Measurements from ENCODE around the gene CDH2. TPM values are rescaled to one million over a fixed set of nuclear protein-coding genes. Genes with fewer than 3 reads are reported as not detected.

Gene CDH2
- total RNA-seq, 4 donors from 2014 or later, result 9.8 to 52.9 (median 17.8) TPM

GRCh38 chr18:28147674-28148171 is 29.2 kb downstream of the CDH2 start:
- no peak overlapping the region for H3K27ac ChIP-seq
- no peaks in the 10 kb centered on the region for H3K36me3 ChIP-seq
- TF ChIP-seq CTCF (IDR thresholded peaks at IDR 0.05) (no peak), POLR2A (IDR thresholded peaks at IDR 0.05) (no peak), POLR2AphosphoS5 (IDR thresholded peaks at IDR 0.05) (no peak), EP300 (IDR thresholded peaks at IDR 0.05) (no peak)
- no peaks in the 10 kb centered on the region for H3K4me1 ChIP-seq
- WGBS, 2 donors (ENCODE audit: low coverage in 1 of 2), result 48 to 50% methylated on average over 5 of the region's 5 CpGs
- no peak for ATAC-seq
- H3K4me3 ChIP-seq, result no peak overlapping the region
- no peaks in the 10 kb centered on the region for H3K9me3 ChIP-seq
- no peaks in the 10 kb centered on the region for H3K27me3 ChIP-seq

- ATAC-seq, result no peak
- Histone ChIP-seq H3K27ac (no peak overlapping the region), H3K4me3 (no peak overlapping the region), H3K4me1 (no peaks in the 10 kb centered on the region), H3K27me3 (no peaks in the 10 kb centered on the region), H3K9me3 (no peaks in the 10 kb centered on the region), H3K36me3 (no peaks in the 10 kb centered on the region)
- 63 to 70% methylated on average over 1 to 2 of the region's 2 CpGs for WGBS, 2 donors (ENCODE audit: low coverage in 1 of 2)
- TF ChIP-seq POLR2AphosphoS5 (IDR thresholded peaks at IDR 0.05) (no peak), EP300 (IDR thresholded peaks at IDR 0.05) (no peak), CTCF (IDR thresholded peaks at IDR 0.05) (no peak), POLR2A (IDR thresholded peaks at IDR 0.05) (no peak)
Observed at GRCh38 chr18:28143725-28144124, 33.2 kb downstream of the CDH2 start.

GRCh38 chr18:28138816-28139215 is 38.1 kb downstream of the CDH2 start:
- 74 to 76% methylated on average over 3 of the region's 3 CpGs for WGBS, 2 donors (ENCODE audit: low coverage in 1 of 2)
- no peak for ATAC-seq
- no peaks in the 10 kb centered on the region for H3K36me3 ChIP-seq
- H3K4me3 ChIP-seq, result no peak overlapping the region
- no peaks in the 10 kb centered on the region for H3K4me1 ChIP-seq
- H3K9me3 ChIP-seq, result no peaks in the 10 kb centered on the region
- no peak for TF ChIP-seq POLR2A (IDR thresholded peaks at IDR 0.05)
- no peak for TF ChIP-seq CTCF (IDR thresholded peaks at IDR 0.05)
- no peak for TF ChIP-seq EP300 (IDR thresholded peaks at IDR 0.05)
- no peak for TF ChIP-seq POLR2AphosphoS5 (IDR thresholded peaks at IDR 0.05)
- H3K27ac ChIP-seq, result no peak overlapping the region
- H3K27me3 ChIP-seq, result no peaks in the 10 kb centered on the region

GRCh38 chr18:28136071-28136470 is 40.9 kb downstream of the CDH2 start:
- H3K4me3 ChIP-seq, result no peak overlapping the region
- no peaks in the 10 kb centered on the region for H3K36me3 ChIP-seq
- ATAC-seq, result no peak
- 70 to 83% methylated on average over 4 of the region's 4 CpGs for WGBS, 2 donors (ENCODE audit: low coverage in 1 of 2)
- H3K27ac ChIP-seq, result no peak overlapping the region
- H3K27me3 ChIP-seq, result no peaks in the 10 kb centered on the region
- no peak for TF ChIP-seq POLR2A (IDR thresholded peaks at IDR 0.05)
- TF ChIP-seq EP300 (IDR thresholded peaks at IDR 0.05), result no peak
- TF ChIP-seq CTCF (IDR thresholded peaks at IDR 0.05), result no peak
- no peak for TF ChIP-seq POLR2AphosphoS5 (IDR thresholded peaks at IDR 0.05)
- no peaks in the 10 kb centered on the region for H3K9me3 ChIP-seq
- no peaks in the 10 kb centered on the region for H3K4me1 ChIP-seq

GRCh38 chr18:28134774-28135173 is 42.2 kb downstream of the CDH2 start:
- ATAC-seq, result no peak
- Histone ChIP-seq H3K4me3 (no peak overlapping the region), H3K27ac (no peak overlapping the region), H3K4me1 (no peaks in the 10 kb centered on the region), H3K9me3 (no peaks in the 10 kb centered on the region), H3K36me3 (no peaks in the 10 kb centered on the region), H3K27me3 (no peaks in the 10 kb centered on the region)
- TF ChIP-seq EP300 (IDR thresholded peaks at IDR 0.05), result no peak
- TF ChIP-seq CTCF (IDR thresholded peaks at IDR 0.05), result no peak
- 88 to 93% methylated on average over 7 of the region's 7 CpGs for whole genome bisulfite sequencing, 2 donors (ENCODE audit: low coverage in 1 of 2)

All from gastroesophageal sphincter (tissue), 4 donors.